ENCODE measurements around the gene NPR2. TPM values are rescaled to one million over a fixed set of nuclear protein-coding genes. Genes with fewer than 3 reads are reported as not detected.

Gene NPR2
- polyA plus RNA-seq, 1 donor (not counting 4 experiments of a cell fraction or from before 2014, with no cell fraction given) = 5.0 TPM

DNA sequence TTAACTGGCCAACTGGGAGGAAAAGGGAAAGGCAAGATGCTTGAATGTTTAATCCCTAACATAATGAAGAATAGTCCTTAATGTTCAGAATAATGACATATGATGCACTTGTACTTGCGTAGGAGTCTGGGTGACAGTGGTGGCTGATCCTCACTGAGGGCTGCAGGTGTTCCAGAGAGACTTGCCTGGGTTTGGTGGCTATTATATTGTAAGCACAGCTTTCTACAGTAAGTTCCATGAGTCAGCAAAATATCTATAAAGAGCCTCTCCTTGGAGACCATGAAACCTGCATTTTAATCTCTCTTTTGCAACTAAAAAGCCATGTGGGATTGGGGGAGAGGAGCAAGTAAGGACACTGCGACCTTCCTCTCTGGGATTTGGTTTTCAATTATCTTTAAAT, 1.9 kb upstream of the NPR2 start:
- no peak overlapping the region for H2AFZ ChIP-seq (ENCODE audit: control insufficient read depth, low read length)
- H3K36me3 ChIP-seq (ENCODE audit: control insufficient read depth in 2 of 2, extremely low read depth in 1 of 2, insufficient read depth in 2 of 2, low read length in 2 of 2) = no peaks in the 10 kb centered on the region
- DNase-seq (ENCODE audit: low read depth, low spot score) (no peak), FAIRE-seq (no peak)
- H3K4me3 ChIP-seq (ENCODE audit: control insufficient read depth in 2 of 3, extremely low read depth in 1 of 3, insufficient read depth in 2 of 3, low read depth in 1 of 3, low read length in 3 of 3) = no peak overlapping the region
- H3K9me1 ChIP-seq (ENCODE audit: control insufficient read depth, extremely low read depth, insufficient read depth, low read length) = no peaks in the 10 kb centered on the region
- no peaks in the 10 kb centered on the region for H3K4me1 ChIP-seq (ENCODE audit: control insufficient read depth, extremely low read depth, insufficient read depth, low read length)
- no peak overlapping the region for H3K9ac ChIP-seq (ENCODE audit: control insufficient read depth, extremely low read depth, insufficient read depth, low read length)
- TF ChIP-seq, protein P1, sequence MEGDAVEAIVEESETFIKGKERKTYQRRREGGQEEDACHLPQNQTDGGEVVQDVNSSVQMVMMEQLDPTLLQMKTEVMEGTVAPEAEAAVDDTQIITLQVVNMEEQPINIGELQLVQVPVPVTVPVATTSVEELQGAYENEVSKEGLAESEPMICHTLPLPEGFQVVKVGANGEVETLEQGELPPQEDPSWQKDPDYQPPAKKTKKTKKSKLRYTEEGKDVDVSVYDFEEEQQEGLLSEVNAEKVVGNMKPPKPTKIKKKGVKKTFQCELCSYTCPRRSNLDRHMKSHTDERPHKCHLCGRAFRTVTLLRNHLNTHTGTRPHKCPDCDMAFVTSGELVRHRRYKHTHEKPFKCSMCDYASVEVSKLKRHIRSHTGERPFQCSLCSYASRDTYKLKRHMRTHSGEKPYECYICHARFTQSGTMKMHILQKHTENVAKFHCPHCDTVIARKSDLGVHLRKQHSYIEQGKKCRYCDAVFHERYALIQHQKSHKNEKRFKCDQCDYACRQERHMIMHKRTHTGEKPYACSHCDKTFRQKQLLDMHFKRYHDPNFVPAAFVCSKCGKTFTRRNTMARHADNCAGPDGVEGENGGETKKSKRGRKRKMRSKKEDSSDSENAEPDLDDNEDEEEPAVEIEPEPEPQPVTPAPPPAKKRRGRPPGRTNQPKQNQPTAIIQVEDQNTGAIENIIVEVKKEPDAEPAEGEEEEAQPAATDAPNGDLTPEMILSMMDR (optimal IDR thresholded peaks at IDR 0.05 in 1 of 3, IDR thresholded peaks at IDR 0.05 in 1 of 3, conservative IDR thresholded peaks at IDR 0.05 in 1 of 3; ENCODE audit: extremely low read depth in 1 of 3, insufficient read depth in 2 of 3, low read length in 3 of 3) = no peak
- no peak for TF ChIP-seq EZH2 (IDR thresholded peaks at IDR 0.05; ENCODE audit: low read length)
- H3K4me2 ChIP-seq (ENCODE audit: control insufficient read depth, extremely low read depth, insufficient read depth, low read depth, low read length) = no peak overlapping the region
- H3K27ac ChIP-seq (ENCODE audit: control insufficient read depth, insufficient read depth, low read length) = no peak overlapping the region
- H3K9me3 ChIP-seq (ENCODE audit: control insufficient read depth, low read depth, low read length) = no peaks in the 10 kb centered on the region
- H4K20me1 ChIP-seq (ENCODE audit: control insufficient read depth, extremely low read depth, insufficient read depth, low read length) = no peaks in the 10 kb centered on the region
- no peaks in the 10 kb centered on the region for H3K27me3 ChIP-seq (ENCODE audit: control insufficient read depth, extremely low read depth, insufficient read depth, low read length)
- dilution Hi-C loops (cut with MboI; ENCODE audit: extremely low pct_ligation_motif_present, low sequenced_read_pairs) = no loop called here
- H3K79me2 ChIP-seq (ENCODE audit: control insufficient read depth, insufficient read depth, low read length) = no peaks in the 10 kb centered on the region

DNA sequence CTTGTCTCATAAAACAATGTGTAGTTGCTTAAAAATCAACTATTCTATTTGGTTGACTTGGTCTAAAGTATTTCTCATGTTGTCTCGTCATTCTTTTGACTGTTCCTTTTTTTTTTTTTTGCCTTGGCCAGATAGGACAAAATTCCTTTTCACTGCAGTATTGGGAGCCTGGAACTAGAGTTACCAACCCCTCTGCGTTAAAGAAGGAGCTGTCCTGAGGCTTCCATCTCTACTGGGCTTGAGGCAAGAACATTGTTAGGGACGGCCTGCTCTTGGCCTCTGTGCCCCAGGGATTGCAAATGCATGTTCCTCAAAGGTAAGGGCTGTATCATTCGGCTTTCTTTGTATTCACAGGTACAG, 1.4 kb upstream of the NPR2 start:
- H3K4me2 ChIP-seq (ENCODE audit: control insufficient read depth, extremely low read depth, insufficient read depth, low read depth, low read length) = no peak overlapping the region
- FAIRE-seq (no peak), DNase-seq (ENCODE audit: low read depth, low spot score) (no peak)
- H3K9me1 ChIP-seq (ENCODE audit: control insufficient read depth, extremely low read depth, insufficient read depth, low read length) = no peaks in the 10 kb centered on the region
- H3K4me3 ChIP-seq (ENCODE audit: control insufficient read depth in 2 of 3, extremely low read depth in 1 of 3, insufficient read depth in 2 of 3, low read depth in 1 of 3, low read length in 3 of 3) = no peak overlapping the region
- dilution Hi-C loops (cut with MboI; ENCODE audit: extremely low pct_ligation_motif_present, low sequenced_read_pairs) = no loop called here
- no peak overlapping the region for H3K9ac ChIP-seq (ENCODE audit: control insufficient read depth, extremely low read depth, insufficient read depth, low read length)
- no peaks in the 10 kb centered on the region for H3K27me3 ChIP-seq (ENCODE audit: control insufficient read depth, extremely low read depth, insufficient read depth, low read length)
- H3K79me2 ChIP-seq (ENCODE audit: control insufficient read depth, insufficient read depth, low read length) = no peaks in the 10 kb centered on the region
- no peak overlapping the region for H2AFZ ChIP-seq (ENCODE audit: control insufficient read depth, low read length)
- H3K9me3 ChIP-seq (ENCODE audit: control insufficient read depth, low read depth, low read length) = no peaks in the 10 kb centered on the region
- no peaks in the 10 kb centered on the region for H4K20me1 ChIP-seq (ENCODE audit: control insufficient read depth, extremely low read depth, insufficient read depth, low read length)
- no peak overlapping the region for H3K27ac ChIP-seq (ENCODE audit: control insufficient read depth, insufficient read depth, low read length)
- H3K4me1 ChIP-seq (ENCODE audit: control insufficient read depth, extremely low read depth, insufficient read depth, low read length) = no peaks in the 10 kb centered on the region
- no peak for TF ChIP-seq EZH2 (IDR thresholded peaks at IDR 0.05; ENCODE audit: low read length)
- TF ChIP-seq, protein P1 (optimal IDR thresholded peaks at IDR 0.05 in 1 of 3, IDR thresholded peaks at IDR 0.05 in 1 of 3, conservative IDR thresholded peaks at IDR 0.05 in 1 of 3; ENCODE audit: extremely low read depth in 1 of 3, insufficient read depth in 2 of 3, low read length in 3 of 3) = no peak
- H3K36me3 ChIP-seq (ENCODE audit: control insufficient read depth in 2 of 2, extremely low read depth in 1 of 2, insufficient read depth in 2 of 2, low read length in 2 of 2) = no peaks in the 10 kb centered on the region

Data from keratinocyte (primary cell).